H1 (cell line): ENCODE data around the gene FAM221B.

Source experiments
- ASH2L ChIP-seq: fragments of 200-600, 300-600 bp; sonication (generic); IDR thresholded peaks from one replicate; pipeline ENCODE4 v1.7.1; 2017; ENCODE audit warnings: low read length
- CTCF ChIP-seq, 3 experiments: IDR thresholded peaks; 1 replicate in 2 of 3; 2 replicates in 1 of 3; pipeline versions ENCODE4 v1.5.1 to v1.6.1; 2011; ENCODE audit warnings: low read length in 3 of 3, mild to moderate bottlenecking in 3 of 3, inconsistent platforms in 2 of 3, low read depth in 1 of 3, moderate library complexity in 1 of 3; ENCODE audit not compliant: insufficient read depth in 1 of 3; ENCODE audit errors: control extremely low read depth in 1 of 3
- EGR1 ChIP-seq: IDR thresholded peaks from 2 replicates; pipeline ENCODE4 v1.6.1; 2011; ENCODE audit warnings: low read depth, low read length, borderline replicate concordance
- EZH2 ChIP-seq: fragments of 200-600 bp; sonication (generic); IDR thresholded peaks from 2 replicates; pipeline ENCODE4 v1.7.1; 2012; ENCODE audit warnings: low read depth, mild to moderate bottlenecking, moderate library complexity, low read length, inconsistent platforms; ENCODE audit not compliant: severe bottlenecking
- FOSL1 ChIP-seq: IDR thresholded peaks from 2 replicates; pipeline ENCODE4 v1.6.1; 2011; ENCODE audit warnings: mild to moderate bottlenecking, low read depth, low read length, moderate library complexity; ENCODE audit not compliant: insufficient read depth
- HDAC2 ChIP-seq, 2 experiments: fragments of 300-600 bp in 1 of 2; sonication (generic) in 1 of 2; IDR thresholded peaks; 2 replicates each; pipeline ENCODE4 v1.6.1; 2011 to 2012; ENCODE audit warnings: low read depth in 2 of 2, low read length in 2 of 2, mild to moderate bottlenecking in 2 of 2, moderate library complexity in 2 of 2, borderline replicate concordance in 1 of 2, inconsistent platforms in 1 of 2
- NRF1 ChIP-seq: IDR thresholded peaks from 2 replicates; pipeline ENCODE4 v1.6.1; 2011; ENCODE audit warnings: mild to moderate bottlenecking, low read depth, low read length, improper control_type of control experiment
- RFX5 ChIP-seq: IDR thresholded peaks from 2 replicates; pipeline ENCODE4 v1.6.1; 2011; ENCODE audit warnings: low read depth, low read length, improper control_type of control experiment, borderline replicate concordance
- TCF12 ChIP-seq: IDR thresholded peaks from 2 replicates; pipeline ENCODE4 v1.6.1; 2011; ENCODE audit warnings: low read depth, mild to moderate bottlenecking, low read length
- USF2 ChIP-seq: IDR thresholded peaks from 2 replicates; pipeline ENCODE4 v1.6.1; 2011; ENCODE audit warnings: low read length, improper control_type of control experiment
- YY1 ChIP-seq: IDR thresholded peaks from 2 replicates; pipeline ENCODE4 v1.6.1; 2011; ENCODE audit warnings: low read depth, mild to moderate bottlenecking, low read length
- ZNF274 ChIP-seq: IDR thresholded peaks from 2 replicates; pipeline ENCODE4 v1.7.0; 2012; ENCODE audit warnings: low read length, borderline replicate concordance; ENCODE audit errors: extremely low read depth
- TF ChIP-seq, protein P1 (sequence below): IDR thresholded peaks from 2 replicates; pipeline ENCODE4 v1.6.1; 2012; ENCODE audit warnings: low read length, inconsistent platforms

DNA sequence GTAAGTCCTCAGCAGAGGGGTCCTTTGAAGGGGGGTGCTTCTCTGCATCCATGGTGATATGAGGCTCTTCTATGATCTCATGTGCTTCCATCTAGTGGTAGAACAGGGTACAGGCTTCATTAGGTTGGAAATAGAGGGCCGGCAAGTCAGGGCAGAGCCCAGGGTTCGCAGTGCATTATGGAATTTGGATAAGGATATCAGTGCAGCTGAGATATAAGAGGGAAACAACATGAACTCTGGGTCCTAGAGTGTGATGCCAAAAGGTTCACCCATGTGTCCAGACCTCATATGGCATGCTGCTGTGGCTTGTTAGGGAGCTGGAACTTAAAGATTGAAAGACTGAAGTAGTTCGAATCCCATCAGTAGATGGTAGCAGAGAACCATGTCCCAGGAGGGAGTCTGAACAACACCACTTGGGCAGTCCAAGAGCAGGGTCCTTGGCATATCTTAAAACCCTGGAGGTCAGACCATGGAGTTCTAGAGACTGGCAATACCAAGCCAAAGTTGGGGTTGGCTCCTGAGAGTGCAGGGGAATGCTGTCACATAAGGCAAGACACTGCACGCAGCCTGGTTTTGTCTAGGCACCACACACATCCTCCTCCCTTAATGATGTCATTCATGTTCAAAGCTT, 2.3 kb downstream of the FAM221B start:
- TF ChIP-seq RFX5 (no peak), TCF12 (no peak), EZH2 (no peak), EGR1 (no peak), CTCF (IDR thresholded peaks at IDR 0.05; ENCODE audit: control extremely low read depth in 1 of 3, insufficient read depth in 1 of 3, low read depth in 1 of 3, low read length in 3 of 3) (peak; percentile 34 to 78 (median 59)), HDAC2 (IDR thresholded peaks at IDR 0.05; ENCODE audit: borderline replicate concordance in 1 of 2, low read depth in 2 of 2, low read length in 2 of 2) (no peak), ZNF274 (no peak), USF2 (no peak), YY1 (no peak), FOSL1 (no peak), ASH2L (no peak), NRF1 (no peak)
- TF ChIP-seq, protein P1, sequence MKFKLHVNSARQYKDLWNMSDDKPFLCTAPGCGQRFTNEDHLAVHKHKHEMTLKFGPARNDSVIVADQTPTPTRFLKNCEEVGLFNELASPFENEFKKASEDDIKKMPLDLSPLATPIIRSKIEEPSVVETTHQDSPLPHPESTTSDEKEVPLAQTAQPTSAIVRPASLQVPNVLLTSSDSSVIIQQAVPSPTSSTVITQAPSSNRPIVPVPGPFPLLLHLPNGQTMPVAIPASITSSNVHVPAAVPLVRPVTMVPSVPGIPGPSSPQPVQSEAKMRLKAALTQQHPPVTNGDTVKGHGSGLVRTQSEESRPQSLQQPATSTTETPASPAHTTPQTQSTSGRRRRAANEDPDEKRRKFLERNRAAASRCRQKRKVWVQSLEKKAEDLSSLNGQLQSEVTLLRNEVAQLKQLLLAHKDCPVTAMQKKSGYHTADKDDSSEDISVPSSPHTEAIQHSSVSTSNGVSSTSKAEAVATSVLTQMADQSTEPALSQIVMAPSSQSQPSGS = no peak
